GM18873 (cell line): Measurements from ENCODE around the gene IL1RAPL2.

Source experiments
- ATAC-seq: cut with Tn5 transposase; IDR thresholded peaks from one replicate; pipeline ENCODE4 v1.9.1; 2021; ENCODE audit warnings: mild to moderate bottlenecking, moderate library complexity, moderate number of reproducible peaks; ENCODE audit not compliant: unreplicated experiment, low FRiP score

The IL1RAPL2 gene

DNA sequence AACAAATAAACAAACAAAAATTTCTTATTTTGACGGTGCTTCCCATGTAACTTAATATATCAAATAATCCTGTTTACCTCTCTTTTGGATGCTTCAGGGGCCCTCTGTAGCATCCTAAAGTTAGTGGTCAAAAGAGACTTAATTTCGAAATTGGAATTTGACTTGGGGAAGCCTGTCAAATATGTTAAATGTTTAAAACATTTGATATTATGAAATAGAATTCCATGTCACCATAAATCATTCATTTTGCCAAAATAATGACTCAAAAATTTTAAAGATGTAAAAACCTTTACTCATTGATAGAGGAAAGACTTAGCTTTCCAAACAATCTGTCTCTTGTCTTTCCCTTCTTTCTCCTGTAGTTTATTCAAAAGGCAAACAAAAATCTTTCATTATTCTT is 675.1 kb downstream of the IL1RAPL2 start:
- no peak for ATAC-seq

DNA sequence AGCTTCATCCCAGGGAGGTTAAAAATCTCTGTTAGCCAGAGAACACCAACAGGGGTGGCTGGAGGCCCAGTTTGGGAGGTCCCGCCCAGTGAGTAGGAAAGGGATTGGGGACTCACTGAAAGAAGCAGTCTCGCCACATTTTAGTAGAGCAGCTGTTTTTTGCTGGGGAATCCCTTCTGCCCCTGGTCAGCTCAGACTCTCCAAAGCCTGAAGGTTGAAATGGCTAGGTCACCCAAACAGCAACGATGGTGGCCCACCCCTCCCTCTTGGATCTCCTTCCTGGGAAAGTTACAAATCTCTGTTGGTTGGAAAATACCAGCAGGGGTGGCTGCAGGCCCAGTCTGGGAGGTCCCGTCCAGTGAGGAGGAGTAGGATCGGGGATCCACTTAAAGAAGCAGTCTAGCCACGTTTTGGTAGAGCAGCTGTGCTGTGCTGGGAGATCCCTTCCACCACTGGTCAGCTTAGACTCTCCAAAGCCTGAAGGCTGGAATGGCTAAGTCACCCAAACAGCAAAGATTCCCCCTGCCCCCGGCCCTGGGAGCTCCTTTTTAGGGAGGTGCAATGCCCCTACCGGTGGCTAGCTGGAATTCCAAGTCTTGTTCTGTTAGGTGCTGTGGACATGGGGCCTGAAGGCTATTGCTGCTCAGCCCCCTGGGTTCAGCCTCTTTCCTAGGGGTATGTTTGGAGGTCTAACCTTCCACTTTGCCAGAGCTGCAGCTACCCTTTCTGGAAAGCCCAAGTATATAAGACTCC is 694.5 kb downstream of the IL1RAPL2 start:
- ATAC-seq = no peak

DNA sequence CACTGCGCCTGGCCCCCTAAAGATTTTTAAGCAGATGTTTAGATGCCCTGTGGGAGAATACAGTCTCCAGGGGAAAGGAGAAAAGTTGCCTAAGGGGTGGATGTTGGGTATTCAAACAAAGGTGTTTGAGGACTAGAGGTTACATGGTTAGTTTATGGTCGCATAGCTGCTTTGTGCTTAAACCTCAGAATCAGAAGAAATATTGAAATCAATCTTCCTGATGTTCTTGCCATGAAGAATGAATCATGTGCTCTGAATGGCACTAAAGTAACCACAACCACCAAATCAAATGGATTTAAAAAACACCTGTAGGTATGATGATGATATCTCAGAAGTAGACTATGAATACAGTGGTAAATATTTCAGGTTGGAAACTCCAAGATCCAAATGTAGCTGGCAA is 697.2 kb downstream of the IL1RAPL2 start:
- ATAC-seq = no peak

DNA sequence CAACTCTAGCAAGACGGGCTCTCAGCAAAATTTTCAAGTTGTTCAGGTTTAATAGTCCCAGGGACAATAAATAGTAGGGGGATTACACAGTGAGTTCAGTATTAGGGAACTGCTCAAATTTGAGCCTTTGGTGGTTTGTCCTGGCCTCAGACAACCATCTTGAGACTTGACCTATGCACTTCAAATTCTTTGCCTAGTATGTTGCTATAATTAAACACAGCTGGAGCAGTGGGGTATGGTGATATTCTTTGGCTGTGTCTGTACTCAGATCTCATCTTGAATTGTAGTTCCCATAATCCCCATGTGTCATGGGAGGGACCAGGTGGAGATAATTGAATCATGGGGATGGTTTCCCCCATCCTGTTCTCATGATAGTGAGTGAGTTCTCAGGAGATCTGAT is 697.8 kb downstream of the IL1RAPL2 start:
- no peak for ATAC-seq

DNA sequence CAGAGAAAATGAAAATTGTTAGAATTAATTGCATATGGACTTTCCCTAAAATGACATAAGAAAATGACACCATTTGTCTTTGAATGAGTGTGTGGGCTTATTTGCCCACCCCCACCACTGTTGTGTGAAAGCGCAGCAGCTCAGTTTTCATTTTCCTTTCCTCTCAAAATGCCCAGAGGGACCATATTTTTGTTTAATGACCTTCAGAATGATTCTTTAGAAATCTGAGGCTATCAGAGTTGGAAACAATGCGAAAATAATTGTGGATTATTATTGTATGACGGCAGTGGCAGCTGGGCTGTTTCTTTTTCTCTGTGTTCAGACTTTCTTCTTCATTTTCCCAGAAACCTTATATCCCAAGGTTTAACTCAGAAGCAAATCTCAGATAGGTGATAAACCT is 699.1 kb downstream of the IL1RAPL2 start:
- ATAC-seq = no peak

DNA sequence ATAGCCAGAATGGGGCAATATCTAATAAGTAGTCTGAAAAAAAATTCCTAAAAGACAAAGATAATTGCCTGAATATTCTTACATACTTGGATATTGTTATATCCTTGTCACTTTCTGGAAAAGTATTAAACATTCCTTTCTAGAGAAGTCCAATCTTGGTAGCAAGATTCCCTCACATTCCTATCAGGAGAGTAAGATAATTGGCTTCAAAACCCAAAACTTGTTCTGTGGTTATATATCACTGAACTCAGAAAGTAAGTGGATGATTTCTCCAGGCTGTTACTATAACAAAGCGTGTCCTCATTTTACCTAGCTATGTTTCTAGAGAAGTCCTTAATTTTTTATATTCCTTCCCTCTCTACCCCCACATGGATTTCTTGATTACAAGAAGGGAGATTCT is 700.5 kb downstream of the IL1RAPL2 start:
- no peak for ATAC-seq

DNA sequence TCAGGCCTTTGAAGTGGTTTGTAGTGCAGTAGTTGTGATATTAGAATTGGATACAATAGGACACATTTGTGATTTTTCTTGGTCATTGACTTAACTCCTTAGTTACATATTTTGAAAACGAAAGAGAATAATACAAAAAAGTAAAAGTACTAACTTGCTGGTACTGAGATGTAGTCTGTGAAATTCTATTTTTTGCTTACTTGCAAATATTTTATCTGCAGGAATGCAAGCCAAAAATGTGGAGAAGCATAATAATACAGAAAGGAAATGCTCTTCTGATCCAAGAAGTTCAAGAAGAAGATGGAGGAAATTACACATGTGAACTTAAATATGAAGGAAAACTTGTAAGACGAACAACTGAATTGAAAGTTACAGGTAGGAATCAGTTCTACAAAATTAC is 701.2 kb downstream of the IL1RAPL2 start:
- no peak for ATAC-seq

DNA sequence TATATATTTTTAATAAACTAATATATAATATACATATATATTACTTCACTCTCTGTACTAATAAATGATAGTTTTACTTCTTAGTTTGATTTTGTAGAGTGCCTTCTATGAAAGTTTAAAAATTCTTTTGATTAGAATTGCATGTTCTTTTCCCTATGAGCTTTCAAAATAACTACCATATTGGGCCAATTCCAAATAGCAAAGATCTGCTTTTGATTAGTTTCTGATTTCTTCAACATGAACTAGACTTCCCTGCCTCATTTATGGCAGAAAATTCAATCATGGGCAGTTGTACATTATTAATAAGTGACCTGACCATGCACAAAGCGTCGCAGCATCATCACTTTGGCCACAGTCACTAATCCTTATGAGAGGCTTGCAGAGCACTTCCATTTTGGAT is 703.4 kb downstream of the IL1RAPL2 start:
- ATAC-seq = no peak

DNA sequence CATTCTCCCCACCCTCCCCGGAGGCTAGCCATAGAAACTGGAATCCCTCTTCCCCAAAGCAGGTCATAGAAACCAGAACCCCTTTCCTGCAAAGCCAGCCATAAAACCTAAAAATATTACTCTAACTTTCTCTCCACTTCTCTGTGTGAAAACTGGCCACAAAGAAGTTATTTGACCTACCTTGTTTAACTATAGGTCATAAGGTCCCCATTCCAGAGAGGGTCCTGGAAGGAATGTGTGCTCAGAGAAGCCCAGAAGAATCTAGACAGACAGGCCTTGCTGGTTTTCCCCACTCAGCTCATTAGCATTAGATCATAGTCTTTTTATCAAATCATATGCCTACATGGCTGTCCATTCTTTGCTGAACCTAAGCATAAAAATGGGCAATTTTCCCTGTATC is 707.3 kb downstream of the IL1RAPL2 start:
- no peak for ATAC-seq

DNA sequence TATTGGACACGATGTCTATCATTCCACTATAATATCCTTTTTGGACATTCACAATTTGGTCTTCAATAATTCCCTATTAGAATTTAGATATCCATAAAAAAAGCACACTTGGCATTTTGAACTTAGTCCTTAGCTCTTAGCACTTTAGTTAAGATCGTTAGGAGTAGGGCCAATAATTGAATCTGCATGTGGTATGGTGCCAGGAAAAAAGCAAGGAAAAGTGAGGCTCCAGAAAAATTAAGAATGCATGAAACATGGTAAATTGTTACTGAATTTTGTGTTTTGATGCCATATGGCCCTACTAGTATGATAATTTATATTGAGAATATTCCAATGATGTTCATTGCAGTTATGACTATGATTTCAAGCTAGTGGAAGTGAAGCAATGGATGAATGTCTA is 708.1 kb downstream of the IL1RAPL2 start:
- no peak for ATAC-seq

DNA sequence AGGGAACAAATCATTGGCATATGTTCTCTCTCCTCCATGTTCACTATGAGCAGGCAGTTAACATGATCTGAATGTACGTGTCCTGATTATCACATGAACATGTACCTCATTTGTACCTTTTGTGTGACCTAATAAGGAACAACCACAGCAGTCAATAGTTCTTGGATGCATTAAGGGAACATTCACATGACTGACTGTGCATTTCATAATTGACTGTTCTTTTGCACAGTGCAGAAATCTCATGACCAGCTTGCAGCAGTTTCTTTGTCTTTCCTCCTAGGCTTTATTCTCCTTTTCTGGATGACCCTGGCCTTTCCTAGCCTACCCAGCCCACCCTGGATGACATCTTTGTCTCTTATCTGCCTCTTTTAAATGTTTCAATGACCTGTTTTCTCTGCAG is 711.1 kb downstream of the IL1RAPL2 start:
- ATAC-seq = no peak

DNA sequence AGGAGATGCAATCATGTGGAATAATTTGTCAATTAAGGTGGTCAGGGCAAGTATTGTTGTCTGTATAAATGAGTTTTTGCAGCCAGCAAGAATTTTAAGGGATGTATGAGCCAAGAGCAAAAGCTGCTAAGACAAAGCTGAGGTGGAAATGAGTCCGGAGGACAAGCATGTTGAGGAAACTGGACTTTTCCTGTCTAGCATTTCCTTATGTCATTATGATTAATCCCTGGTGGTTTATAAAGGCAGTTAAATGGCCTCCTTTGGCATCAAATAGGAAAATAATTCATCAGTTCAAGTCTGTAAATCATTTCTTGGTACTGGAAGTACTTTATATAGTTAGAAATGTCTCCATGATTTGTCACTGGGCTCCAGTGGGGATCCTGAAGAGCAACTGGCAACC is 716.1 kb downstream of the IL1RAPL2 start:
- no peak for ATAC-seq

DNA sequence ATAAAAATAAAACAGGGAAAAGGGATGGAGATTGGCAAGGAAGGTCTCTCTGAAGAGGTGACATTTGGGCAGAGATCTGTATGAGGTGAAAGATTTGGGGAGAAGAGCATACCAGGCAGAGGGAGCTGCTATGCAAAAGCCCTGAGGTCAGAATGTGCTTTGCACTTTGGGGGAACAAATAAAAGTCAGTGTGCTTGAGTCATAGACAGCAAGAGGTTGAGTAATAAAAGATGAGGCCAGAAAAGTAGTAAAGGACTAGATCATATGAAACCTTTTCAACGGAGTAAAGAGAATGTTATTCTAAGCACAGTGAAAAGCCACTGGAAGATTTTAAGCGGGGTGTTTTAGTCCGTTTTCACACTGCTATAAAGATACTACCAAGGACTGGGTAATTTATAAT is 731.0 kb downstream of the IL1RAPL2 start:
- no peak for ATAC-seq

DNA sequence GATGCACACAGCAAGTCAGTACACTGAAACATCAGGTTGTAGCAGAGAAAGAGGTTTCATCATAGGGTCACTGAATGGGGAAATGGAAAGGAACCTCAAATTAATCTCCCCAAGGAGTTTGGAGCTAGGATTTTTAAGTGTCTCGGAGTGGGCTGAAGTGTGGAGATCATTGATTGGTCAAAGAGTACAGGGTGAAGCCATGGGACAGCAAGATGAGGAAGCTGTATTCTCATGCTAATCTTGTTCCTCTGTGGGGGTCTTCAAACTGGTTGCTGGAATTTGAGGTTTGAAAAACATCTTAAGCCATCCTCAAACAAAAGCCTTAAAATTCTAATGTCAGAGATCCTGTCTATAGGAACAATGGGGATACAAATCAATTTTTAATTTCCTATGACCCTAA is 733.3 kb downstream of the IL1RAPL2 start:
- ATAC-seq = no peak

DNA sequence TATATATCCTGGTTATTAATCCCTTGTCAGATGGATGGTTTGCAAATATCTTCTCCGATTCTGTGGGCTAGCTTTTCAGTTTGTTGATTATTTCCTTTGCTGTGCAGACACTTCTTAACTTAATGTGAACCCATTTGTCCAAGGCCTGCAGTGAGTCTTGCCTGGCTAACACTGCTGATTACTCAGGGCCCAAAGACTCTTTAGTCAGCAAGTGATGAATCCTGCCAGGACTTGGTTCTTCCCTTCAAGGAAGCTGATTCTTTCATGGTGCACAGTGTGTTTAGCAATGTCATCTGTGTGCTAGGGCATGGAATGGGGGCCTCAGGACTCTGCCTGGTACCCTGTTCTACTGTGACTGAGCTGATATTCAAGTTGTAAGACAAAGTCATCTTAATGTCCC is 736.2 kb downstream of the IL1RAPL2 start:
- no peak for ATAC-seq

DNA sequence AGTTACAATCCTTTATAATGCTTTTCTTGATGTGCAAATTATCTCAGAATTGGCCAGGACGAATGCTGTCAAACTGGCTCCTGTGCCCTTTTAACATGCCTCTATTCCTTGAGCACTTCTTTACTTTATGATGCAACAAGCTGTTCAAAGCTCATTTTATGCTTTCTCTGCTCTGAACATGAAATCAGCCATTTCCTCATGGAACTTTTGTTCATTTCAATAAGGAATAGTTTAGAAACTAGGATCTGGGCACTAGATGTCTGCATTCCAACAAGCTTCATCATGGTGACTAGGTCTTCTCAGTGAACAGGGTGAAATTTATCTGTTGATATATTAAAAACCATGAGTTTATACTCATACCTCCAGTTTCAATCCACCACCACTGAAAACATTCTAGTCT is 741.8 kb downstream of the IL1RAPL2 start:
- no peak for ATAC-seq

DNA sequence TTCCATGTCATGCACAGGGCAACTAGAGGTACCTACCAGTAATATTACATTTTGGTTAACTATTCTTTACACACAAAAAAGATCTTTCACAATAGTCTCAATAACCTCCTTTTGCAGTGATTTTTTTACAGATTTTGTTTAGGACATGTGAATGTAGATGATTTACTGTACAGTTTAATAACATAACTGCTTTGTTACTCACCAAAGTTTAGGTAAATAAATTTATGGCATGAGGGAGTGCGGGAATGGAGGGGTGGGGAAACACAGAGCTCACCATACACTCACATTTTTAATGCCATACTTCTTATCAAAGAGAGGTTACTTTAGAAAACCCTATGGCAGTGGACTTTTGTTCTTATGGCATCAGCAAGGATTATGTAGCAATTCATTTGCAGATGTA is 747.6 kb downstream of the IL1RAPL2 start:
- ATAC-seq = no peak

DNA sequence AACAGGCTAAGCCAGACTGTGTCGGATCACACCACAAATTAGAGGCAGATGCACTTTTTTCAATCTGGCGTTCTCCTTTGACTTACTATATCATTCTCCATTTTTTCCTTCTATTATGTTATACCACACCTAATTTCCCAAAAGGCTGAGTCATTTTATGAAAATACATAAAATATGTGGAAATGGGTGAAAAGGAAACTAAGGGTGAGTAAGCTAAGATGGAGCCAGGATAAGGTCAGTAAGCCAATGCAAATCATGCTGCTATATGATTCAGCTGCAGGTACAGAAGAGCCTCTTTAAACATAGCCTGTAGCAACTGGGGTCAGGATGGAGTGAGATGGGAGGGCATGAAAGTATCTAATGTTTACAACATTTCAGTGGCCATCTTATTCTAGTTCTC is 748.5 kb downstream of the IL1RAPL2 start:
- no peak for ATAC-seq

DNA sequence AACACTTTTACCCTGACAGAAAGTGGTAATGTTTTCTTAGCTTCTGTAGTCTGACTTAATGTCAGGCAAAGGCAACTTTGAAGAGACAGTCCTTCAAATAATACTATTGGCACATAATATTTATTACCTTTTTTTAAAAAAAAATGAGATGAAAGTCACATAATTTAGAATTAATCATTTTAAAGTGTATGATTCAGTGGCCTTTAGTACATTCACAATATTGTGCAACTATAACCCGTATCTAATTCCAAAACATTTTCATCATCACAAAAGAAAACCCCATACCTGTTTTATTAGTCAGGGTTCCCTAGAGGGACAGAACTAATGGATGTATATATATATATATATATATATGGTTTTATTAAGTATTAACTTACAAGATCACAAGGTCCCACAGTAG is 749.2 kb downstream of the IL1RAPL2 start:
- no peak for ATAC-seq

DNA sequence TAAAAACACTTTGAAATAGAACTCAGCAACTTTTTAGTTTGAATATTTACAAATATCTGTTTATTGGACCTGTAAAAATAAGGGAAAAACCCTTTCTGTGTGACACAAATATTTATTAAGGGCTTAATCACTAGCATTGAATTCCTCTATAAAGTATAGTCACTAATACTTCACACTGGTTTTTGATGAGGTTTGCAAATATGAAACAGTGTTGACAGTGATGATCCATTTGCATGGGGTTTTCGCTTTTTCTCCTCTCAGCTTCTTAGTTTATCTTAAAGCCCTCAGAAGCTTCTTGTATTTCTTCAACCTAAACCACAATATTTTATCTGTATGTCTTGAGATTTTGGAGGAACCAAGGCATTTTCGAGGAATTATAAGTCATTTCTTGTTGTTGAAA is 751.1 kb downstream of the IL1RAPL2 start:
- ATAC-seq = no peak

DNA sequence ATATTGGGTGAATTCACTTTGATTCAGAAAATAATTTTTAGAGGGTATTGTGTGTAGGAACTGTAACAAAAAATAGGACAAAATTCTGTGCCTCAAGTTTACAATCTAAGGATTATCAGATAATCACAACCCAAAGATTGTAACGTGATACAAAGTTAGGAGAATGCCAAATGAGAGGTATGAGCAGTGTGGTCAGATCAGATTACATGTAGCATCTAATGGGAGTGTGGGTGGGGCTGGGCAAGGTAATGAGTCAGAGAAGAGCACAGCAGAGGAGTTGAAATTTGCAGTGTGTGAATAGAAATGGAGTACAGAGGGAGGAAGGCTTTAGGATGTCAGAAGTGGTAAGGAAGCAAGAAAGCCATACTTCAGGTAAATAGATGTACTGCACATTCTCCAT is 757.9 kb downstream of the IL1RAPL2 start:
- no peak for ATAC-seq

DNA sequence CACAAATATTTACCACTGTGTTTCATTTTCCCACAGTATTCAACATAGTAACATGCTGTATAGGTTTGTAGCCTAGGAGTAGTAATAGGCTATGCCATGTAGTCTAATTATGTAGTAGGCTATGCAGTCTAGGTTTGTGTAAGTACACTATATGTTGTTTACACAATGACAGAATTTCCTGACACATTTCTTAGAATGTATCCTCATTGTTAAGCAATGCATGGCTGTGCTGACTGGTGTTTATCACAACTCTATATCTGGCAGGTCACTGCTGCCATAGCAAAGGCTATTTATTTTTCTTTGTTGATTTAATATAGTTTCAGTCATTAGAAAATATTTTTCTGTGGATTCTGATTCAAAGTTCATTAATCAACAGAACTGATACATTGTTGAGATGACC is 762.8 kb downstream of the IL1RAPL2 start:
- ATAC-seq = no peak

DNA sequence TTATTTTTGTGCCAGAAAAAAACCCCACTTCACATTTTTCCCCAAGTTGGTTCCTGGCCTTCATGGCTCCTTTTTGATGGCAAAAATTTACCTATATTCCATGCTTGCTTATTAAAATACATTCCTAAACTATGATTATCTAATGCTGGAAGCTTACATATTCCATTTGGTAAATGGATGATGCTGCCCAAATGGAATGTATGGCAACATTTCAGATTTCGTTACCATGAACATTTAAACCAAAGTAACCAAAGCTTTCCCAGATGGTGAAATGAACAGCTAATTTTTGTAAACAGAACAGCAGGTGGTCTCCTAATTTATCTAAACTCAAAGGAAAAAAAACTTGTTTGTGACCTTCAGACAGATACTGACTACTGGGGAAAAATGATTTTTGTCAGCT is 765.2 kb downstream of the IL1RAPL2 start:
- ATAC-seq = no peak
